Fibroblast of lung (primary cell): ENCODE measurements around the gene FREM1.

Experiments
- EZH2 ChIP-seq: IDR thresholded peaks from 2 replicates; pipeline ENCODE4 v1.5.1; 2012; ENCODE audit warnings: low read length, control low read depth, mild to moderate bottlenecking; ENCODE audit errors: missing control alignments
- TF ChIP-seq, protein P1 (sequence below), 2 donors: IDR thresholded peaks in 1 of 2; conservative IDR thresholded peaks in 1 of 2; 1 replicate in 1 of 2; 2 replicates in 1 of 2; pipeline ENCODE4 v1.5.1; 2011 to 2012; ENCODE audit warnings: low read length in 2 of 2, control low read depth in 1 of 2, inconsistent platforms in 1 of 2, low read depth in 1 of 2, mild to moderate bottlenecking in 1 of 2

DNA sequence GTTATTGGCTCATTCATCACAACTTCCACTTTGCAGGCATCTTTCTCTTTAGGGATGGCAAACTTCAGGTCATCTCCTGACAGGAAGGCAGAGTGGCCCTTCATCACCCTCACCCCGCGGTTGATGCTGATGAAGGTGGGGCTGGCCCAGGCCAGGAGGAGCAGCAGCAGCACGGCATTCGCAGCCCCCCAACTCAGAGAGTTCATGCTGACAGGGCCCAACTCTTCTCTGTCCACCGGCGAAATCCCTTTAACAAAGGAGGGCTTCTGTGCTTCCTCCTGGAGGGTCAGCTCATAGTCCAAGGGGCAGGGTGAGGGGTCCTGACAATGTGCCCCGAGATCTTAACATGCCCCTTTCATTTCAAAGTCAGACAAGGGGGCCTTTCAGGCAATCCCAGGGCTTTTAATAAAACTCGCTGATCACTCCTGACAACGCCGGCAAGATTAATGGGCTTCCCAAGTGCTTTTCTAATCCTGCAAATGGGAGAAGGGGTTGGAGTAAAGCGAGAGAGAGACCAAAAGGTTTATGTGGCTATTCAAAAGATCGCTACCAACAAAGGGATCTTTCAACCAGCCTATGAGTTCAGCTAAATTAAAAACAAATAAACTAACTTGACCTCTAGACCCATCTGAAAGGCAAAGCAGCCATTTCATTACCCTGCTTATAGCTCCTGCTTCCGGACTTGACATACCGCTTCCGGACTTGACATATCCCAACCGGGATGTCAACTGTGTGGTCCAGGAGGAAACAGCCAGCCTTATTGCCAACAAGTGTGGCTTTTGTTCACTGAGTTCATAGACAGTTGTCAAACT is 41.2 kb downstream of the FREM1 start:
- TF ChIP-seq, protein P1, sequence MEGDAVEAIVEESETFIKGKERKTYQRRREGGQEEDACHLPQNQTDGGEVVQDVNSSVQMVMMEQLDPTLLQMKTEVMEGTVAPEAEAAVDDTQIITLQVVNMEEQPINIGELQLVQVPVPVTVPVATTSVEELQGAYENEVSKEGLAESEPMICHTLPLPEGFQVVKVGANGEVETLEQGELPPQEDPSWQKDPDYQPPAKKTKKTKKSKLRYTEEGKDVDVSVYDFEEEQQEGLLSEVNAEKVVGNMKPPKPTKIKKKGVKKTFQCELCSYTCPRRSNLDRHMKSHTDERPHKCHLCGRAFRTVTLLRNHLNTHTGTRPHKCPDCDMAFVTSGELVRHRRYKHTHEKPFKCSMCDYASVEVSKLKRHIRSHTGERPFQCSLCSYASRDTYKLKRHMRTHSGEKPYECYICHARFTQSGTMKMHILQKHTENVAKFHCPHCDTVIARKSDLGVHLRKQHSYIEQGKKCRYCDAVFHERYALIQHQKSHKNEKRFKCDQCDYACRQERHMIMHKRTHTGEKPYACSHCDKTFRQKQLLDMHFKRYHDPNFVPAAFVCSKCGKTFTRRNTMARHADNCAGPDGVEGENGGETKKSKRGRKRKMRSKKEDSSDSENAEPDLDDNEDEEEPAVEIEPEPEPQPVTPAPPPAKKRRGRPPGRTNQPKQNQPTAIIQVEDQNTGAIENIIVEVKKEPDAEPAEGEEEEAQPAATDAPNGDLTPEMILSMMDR (conservative IDR thresholded peaks at IDR 0.05 in 1 of 2, IDR thresholded peaks at IDR 0.05 in 1 of 2; ENCODE audit: low read depth in 1 of 2, low read length in 2 of 2): no peak
- no peak for TF ChIP-seq EZH2
